T-helper 22 cell (primary cell): ENCODE measurements around the gene ARHGAP22.

Experiments used
- DNase-seq: peaks from one replicate; pipeline ENCODE4 v3.0.0-alpha.2; 2020; ENCODE audit warnings: low read depth

The ARHGAP22 gene

DNA sequence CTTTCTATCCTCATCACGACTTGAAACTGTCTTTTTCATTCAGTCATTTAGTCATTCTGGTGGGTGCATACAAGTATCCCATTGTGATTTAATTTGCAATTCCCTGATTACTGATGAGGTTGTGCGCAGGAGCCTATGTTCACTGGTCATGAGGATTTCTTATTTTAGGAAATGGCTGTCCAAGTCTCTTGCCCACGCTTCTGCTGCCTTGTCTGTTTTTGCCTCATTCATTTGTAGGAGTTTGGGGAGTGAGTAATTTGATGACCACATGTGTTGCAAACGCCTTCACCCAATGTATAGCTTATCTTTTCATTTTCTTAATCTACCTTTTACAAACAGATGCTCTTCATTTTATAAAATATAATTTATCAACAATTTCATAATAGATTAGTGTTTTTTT lies 127.3 kb downstream of the ARHGAP22 start:
- no peak for DNase-seq

GRCh38 chr10:48477141-48477540 lies 127.7 kb downstream of the ARHGAP22 start:
- no peak for DNase-seq

GRCh38 chr10:48476279-48476982 lies 128.4 kb downstream of the ARHGAP22 start:
- no peak for DNase-seq

DNA sequence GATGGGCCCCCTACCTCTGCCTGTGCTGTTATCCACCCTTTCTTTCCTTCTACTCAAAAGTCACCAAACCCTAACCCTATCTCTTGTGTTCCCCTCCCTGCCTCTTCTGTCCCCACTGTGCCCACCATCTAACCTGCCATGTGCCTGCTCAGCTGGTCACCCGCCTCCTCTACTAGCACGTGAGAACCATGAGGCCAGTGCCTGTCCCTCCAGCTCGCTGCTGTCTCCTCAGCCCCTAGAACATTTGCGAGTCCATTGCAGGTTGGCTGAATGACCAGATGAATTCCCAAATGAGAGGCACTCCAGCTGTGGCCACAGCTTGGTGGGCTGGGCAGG lies 129.0 kb downstream of the ARHGAP22 start:
- no peak for DNase-seq

- DNase-seq: no peak
Observed at GRCh38 chr10:48474765-48475365, 130.0 kb downstream of the ARHGAP22 start.

- no peak for DNase-seq
Observed at GRCh38 chr10:48473704-48474103, 131.2 kb downstream of the ARHGAP22 start.

DNA sequence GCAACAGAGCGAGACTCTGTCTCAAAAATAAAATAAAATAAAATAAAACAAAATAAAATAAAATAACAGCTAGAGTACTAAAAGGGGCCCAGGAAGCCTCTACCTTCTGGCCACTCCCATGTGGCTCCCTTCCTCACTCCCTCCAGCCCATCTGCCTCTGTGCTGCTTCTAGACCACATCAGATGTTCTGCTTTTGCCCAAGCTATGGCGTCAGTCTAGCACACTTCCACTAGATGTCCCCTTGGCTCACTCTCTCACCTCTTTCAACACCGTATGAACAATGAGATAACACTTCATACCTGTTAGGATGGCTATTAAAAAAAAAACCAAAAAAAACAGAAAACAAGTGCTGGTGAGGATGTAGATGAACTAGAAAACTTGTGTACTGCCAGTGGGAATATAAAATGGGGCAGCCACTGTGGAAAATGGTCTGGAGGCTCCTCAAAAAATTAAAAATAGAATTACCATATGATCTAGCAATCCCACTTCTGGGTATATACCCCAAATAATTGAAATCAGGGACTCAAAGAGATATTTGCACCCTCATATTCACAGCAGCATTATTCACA lies 132.3 kb downstream of the ARHGAP22 start:
- no peak for DNase-seq

DNA sequence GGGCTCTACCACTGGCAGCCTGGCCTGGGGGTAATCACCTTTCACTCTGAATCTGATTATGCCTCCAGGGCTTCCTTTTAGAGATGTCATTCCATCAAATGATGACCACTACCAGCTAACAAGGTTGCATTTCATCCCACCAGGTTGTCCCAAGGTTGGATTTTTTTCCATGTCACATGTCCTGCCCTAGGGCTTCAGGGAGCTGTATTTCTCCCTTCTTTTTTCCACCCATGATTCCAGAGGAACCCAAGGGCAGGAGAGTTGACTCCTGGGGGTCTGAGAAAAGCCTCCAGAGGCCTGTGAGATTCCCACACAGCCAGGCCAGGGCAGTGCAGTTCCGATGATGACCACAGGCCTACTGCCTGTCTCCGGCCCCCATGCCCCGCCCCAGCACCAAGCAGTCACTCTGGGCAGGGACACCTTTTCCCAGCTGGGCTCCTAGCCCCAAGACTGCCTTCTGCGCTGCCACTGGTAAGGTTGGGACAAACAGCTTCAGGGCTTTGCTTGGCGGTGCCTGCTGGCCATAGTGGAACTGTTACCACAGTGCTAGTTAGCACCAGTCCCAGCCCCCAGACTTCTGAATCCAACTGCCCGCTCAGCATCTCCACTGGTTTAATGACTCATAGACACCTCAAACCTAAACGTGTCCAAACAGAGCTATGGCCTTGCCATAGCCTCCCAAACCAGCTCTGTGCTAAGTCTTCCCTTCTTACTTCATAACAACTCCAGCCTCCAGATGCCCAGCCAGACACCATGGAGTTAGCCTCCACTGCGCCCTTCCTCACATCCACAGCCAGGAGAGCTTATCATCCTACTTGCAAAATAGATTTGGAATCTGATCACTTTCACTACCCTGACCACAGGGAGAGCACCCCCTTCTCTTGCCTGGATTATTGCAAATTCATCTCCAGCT lies 133.7 kb downstream of the ARHGAP22 start:
- DNase-seq: no peak

DNA sequence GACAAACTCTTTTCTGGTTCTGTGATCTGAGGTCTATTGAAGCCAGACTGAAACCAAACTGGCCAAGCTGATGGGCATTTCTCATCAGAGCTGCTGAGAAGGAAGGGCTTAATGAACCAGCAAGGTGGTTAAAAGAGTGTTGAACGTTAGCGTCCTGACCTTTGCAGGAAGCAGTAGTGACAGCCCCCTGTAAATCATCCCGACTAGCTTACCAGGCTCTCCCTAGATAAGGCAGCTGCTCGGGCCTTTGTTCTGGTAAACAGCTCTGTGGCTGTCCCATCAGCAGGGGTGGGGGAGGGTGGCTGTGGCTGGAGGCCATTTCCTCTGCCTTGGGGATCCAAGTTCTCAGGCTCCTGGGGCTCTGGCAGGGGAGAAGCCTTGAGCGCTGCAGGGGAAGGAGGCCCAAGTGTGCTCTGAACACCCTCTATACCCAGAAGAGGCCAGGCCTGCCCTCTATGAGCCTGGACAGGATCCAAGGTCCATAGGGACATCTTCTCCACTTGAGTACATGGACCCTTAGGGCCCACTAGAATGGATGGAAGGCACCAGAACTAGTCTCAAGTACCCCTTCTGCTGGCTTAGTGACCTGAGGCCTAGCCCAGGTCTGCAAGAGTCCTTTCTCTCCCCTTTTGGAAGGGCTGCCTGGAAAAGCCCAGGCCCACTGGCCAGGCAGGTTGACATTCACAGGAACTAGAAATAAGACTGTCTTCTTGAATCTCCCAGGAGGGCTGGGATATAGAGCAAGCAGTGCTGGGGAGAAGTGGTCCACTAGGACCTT lies 134.6 kb downstream of the ARHGAP22 start:
- no peak for DNase-seq

GRCh38 chr10:48469516-48470020 lies 135.3 kb downstream of the ARHGAP22 start:
- DNase-seq: no peak

GRCh38 chr10:48468866-48469511 lies 135.9 kb downstream of the ARHGAP22 start:
- DNase-seq: no peak

DNA sequence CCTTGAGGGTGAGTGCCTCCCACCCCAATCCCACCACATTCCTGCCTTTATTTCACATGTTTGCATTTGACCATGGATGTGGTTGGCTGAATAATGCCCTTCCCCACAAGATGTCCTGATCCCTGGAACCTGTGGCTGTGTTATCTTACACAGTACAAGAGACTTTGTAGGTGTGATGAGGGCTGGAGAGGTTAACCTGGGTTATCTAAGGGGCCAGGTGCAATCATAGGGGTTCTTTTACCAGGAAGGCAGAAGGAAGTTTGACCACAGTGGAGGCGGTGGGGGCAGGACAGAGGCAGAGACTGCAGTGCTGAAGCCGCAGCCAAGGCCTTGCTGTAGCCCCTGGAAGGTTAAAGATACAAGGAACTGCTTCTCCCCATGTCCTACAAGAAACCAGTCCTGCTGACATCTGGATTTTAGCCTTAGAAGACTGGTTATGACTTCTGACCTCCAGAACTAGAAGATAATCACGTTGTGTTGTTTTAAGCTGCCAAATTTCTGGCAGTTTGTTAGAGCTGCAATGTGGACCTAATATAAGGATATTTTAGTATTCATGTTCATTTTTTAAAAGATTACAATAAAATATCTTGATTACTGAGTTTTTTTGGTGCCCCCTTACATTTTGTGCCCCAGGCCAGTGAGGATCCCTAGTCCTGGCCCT lies 136.6 kb downstream of the ARHGAP22 start:
- no peak for DNase-seq

DNA sequence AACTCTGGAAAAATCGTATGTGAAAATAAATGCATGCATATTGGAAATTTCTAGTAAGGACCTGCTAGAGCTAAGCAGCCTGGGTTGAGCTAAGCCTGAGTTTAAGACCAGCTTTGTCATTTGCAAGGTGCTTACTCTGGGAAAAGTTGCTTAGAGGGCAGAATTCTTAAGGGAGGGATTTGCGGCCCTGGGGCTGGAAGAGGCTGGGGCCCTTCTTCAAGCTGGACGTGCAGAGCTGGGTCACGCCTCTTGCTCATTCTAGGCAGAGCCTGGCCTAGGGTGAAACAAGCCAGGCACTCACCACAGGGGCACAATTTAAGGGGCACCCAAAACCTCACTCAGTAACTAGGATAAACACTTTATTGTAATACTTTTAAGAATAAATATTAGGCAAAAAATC lies 137.2 kb downstream of the ARHGAP22 start:
- no peak for DNase-seq

- DNase-seq: no peak
Observed at GRCh38 chr10:48466611-48467240, 138.1 kb downstream of the ARHGAP22 start.

- no peak for DNase-seq
Observed at GRCh38 chr10:48465860-48466521, 138.9 kb downstream of the ARHGAP22 start.

- no peak for DNase-seq
Observed at GRCh38 chr10:48464871-48465736, 139.8 kb downstream of the ARHGAP22 start.

DNA sequence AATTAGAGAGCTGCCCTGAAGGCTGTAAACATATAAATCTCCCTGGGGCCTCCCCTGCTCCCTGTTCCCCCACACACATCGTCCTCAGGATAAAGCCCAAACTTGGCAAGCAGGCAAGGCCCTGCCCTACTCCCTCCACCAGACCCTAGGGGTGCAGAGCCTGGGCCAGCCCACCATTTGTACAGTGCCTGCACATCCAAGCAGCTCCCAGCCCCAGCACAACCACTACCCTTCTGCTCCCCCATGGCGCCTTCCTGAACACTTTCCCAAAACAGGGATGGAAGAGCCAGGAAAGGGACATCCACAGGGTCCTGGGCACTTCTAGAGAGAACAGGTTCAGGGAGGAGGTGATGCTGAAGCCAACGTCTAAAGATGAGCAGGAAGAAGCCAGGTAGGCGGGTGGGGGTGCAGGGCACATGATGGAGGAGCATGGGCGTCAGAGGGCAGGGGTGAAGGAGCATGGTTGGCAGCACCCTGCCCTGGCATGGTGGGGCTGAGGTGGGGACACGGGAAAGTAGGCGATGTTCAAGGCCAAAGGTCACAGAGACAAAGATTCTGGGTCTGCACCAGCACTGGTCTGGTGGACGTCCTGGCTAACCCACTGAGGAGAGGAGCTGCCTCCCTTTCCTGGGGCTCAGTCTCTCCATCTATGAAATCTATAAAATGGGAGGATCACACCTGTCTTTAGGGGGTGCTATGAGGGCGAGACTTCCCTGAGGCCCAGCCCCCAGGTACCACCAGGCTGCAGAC lies 140.6 kb downstream of the ARHGAP22 start:
- DNase-seq: no peak
